NT2/D1 (cell line): Measurements from ENCODE around the gene SMARCC2.
"Not testable (repeated sequence)": the region's sequence is repeated elsewhere in the genome, so short reads cannot be mapped to it uniquely, and the experiment has no call there.

Experiments
- SUZ12 ChIP-seq: IDR thresholded peaks from 2 replicates; pipeline ENCODE4 v1.6.1; 2011; ENCODE audit not compliant: insufficient read length, insufficient read depth; ENCODE audit errors: extremely low read depth
- YY1 ChIP-seq: IDR thresholded peaks from 2 replicates; pipeline ENCODE4 v1.6.1; 2011; ENCODE audit not compliant: insufficient read length, insufficient read depth
- ZNF274 ChIP-seq: IDR thresholded peaks from 2 replicates; pipeline ENCODE4 v1.6.1; 2011; ENCODE audit warnings: mild to moderate bottlenecking, low read depth, low read length

DNA sequence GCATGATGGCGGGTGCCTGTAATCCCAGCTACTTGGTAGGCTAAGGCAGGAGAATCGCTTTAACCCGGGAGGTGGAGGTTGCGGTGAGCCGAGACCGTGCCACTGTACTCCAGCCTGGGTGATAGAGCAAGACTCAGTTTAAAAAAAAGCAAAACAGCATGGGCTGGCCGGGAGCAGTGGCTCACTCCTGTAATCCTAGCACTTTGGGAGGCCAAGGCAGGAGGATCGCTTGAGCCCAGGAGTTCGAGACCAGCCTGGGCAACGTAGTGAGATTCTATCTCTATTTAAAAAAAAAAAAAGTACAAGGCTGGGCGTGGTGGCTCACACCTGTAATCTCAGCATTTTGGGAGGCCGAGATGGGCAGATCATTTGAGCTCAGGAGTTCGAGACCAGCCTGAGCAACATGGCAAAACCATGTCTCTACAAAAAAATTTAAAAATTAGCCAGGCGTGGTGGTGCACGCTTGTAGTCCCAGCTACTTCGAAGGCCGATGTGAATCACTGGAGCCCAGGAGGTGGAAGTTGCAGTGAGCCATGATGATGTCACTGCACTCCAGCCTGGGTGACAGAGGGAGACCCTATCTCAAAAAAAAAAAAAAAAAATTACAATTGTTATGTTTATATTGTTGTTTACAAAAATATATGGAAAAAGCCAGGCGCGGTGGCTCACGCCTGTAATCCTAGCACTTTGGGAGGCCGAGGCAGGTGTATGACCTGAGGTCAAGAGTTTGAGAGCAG, 32.7 kb downstream of the SMARCC2 start:
- TF ChIP-seq YY1, SUZ12, ZNF274: not testable (repeated sequence)
